ENCODE measurements around the gene GPR155.

DNA sequence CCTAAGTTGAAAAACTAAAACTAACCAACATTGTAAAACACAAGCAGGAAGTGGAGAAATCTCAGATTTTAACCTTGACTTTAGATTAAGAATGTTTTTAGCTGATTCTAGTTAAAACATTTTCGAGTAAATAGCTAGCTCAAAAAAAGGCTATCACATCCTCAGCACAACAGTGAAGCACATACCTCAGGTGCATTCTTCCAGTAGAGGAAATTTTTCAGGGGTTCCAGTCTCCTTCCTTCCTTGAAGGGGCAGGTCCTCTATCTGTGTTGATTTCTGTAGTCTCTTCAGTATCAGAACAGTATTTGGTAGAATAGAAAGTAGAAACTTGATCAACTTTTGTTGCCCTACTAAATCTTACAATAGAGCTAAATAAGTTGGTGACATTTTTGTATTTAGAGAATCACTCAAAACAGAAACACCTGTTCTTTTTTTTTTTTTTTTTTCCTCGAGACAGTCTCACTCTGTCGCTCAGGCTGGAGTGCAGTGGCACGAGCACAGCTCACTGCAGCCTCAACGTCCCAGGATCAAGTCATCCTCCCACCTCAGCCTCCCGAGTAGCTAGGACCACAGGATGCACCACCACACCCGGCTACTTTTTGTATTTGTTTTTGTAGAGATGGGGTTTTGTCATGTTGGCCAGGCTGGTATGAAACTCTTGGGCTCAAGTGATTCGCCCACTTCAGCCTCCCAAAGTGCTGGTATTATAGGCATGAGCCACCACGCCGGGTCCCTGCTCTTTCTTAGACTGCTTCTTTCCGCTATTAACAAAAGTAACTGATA, 6.9 kb upstream of the GPR155 start:
- no peak for TF ChIP-seq POLR2AphosphoS5 (IDR thresholded peaks at IDR 0.05)
- TF ChIP-seq, protein P1, sequence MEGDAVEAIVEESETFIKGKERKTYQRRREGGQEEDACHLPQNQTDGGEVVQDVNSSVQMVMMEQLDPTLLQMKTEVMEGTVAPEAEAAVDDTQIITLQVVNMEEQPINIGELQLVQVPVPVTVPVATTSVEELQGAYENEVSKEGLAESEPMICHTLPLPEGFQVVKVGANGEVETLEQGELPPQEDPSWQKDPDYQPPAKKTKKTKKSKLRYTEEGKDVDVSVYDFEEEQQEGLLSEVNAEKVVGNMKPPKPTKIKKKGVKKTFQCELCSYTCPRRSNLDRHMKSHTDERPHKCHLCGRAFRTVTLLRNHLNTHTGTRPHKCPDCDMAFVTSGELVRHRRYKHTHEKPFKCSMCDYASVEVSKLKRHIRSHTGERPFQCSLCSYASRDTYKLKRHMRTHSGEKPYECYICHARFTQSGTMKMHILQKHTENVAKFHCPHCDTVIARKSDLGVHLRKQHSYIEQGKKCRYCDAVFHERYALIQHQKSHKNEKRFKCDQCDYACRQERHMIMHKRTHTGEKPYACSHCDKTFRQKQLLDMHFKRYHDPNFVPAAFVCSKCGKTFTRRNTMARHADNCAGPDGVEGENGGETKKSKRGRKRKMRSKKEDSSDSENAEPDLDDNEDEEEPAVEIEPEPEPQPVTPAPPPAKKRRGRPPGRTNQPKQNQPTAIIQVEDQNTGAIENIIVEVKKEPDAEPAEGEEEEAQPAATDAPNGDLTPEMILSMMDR (IDR thresholded peaks at IDR 0.05): no peak

All from gastroesophageal sphincter (tissue), 3 donors.